ENCODE results near the gene ATP6V0A1.

DNA sequence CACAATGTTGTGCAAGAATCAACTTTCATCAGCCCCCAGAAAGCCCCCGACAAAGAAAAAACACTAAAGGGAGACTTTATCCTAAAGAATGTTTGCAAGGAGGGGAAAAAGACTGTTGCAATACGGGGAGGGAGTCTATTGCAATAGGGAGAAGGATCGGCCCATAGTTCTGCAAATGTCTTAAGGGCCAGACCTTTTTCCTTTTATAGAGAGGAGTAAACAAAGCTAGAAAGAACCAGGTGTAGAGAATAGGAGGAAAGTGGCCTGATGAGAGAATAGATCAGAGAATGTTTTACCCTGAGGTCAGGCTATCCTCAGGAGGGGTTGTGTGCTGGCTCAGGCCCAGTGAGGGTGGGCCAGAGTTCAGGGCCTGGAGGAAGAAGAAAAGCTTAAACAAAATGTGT lies 26.9 kb upstream of the ATP6V0A1 start:
- TF ChIP-seq CTCF (IDR thresholded peaks at IDR 0.05; ENCODE audit: insufficient read depth, low read depth, low read length) (no peak), EZH2 (IDR thresholded peaks at IDR 0.05; ENCODE audit: insufficient read depth, low read length) (no peak)
